NOMO-1 (cell line): Measurements from ENCODE around the gene MRPL2.

Source experiments
- DNase-seq, 2 experiments: peaks; one replicate each; lab custom pipeline; 2025; ENCODE audit not compliant: unreplicated experiment in 2 of 2; lab: John Stamatoyannopoulos, UW

MRPL2 gene

DNA sequence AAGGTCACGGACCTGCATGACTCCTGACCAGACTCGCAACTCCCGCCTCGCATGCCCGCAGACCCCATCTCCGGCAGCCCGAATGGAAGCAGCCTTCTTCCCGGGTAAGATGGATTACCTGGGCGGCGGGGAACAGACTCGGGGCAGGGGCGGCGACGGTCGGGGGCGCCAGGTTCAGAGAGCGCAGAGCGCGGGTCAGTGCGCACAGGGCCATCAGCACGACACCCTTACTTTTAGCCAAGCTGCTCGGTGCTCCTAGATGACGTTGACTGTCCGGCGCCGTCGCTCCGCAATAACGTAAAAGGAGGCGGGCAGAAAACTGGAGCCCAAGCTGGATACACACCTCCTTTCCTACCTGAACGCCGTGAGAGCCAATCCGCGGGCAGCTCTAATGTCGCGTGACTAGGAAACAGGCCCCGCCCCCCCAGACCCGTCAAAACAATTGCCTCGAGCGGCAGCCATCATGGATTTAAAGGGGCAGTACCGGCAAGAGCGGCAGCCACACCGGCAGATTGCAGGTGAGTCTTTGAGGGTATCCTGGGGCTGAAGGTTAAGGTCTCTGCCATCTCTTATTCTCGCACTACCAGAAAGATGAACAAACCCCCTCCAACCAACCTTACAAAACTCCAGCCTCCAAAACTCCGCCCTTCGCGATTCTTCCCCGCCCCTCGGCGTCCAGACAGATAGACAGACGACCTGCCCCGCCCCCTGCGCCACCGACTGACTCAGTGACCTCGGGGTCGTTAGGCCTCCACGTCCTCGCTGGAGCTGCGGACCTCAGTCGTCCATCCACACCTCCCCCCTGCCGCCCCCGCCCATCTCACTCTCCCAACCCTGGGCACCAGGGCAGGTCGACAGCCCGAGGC is at the start of gene MRPL2, which contains the start of gene KLC4:
Gene MRPL2 (minus strand): TSS at position 267 of the 866 bp plus-strand sequence. CDS start 53 bp downstream, at position 214.
Gene KLC4 (plus strand): TSS at position 464 of the 866 bp plus-strand sequence. CDS start 1,705 bp downstream, outside the sequence.
- DNase-seq: peak; percentile 98 to 99

DNA sequence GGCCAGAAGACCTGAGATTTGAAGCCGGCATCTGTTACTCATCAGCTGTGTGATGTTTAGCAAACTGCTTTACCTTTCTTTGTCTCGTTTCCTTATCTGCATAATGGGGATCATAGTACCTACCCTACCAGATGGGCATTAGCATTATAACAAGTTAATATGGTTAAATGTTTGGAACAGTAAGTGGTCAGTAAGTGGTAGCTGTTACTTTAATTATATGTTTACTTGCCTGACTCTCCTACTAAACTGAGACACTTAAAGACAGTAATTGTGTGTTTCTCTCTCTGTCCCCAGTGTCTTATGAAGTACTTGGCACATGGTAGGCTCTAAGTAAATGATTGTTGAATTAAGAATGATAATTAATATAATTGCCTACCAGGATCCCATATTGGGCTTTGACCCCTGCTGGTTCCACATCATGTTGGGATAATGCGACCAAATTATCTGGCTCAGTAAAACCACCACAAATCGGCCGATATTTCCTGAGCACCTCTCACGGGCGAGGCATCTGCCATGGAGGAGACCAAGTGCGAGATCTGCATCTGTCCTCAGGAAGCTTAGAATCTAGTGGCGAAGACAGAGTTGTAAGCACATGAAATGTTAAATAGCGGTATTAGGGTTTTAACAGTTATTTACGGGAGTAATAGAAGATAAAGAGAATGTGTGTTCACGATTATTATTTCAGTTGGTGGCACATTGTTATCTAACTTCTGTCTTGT is 48.3 kb upstream of the MRPL2 start:
- DNase-seq: no peak

DNA sequence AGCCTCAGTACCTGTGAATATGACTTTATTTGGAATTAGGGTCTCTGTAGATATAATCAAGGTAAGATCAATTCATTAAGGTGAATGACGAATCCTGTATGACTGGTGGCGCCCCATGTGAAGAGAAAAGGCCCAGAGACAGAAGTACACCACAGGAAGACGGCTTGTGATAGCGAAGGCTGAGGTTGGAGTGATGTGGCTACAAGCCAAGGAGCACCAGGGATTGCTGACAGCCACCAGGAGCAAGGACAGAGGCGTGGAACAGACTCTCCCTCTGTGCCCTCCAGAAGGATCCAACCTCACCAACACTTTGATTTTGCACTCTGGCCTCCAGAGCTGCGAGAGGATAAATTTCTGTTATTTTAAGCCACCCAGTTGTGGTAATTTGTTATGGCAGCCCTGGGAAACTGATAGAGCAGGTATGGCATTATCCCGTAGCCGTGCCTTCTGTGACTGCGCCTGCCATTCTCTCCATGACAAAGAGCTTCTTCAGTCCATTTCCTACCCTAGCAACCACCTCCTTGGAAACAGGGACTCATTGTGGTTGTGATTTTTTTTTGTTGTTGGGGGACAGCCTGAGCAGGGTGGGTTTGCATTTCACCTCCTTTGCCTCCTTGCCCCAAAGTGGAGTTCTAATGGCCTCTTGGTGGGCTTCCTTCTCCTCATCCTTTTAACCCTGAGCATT is 46.4 kb upstream of the MRPL2 start:
- no peak for DNase-seq

DNA sequence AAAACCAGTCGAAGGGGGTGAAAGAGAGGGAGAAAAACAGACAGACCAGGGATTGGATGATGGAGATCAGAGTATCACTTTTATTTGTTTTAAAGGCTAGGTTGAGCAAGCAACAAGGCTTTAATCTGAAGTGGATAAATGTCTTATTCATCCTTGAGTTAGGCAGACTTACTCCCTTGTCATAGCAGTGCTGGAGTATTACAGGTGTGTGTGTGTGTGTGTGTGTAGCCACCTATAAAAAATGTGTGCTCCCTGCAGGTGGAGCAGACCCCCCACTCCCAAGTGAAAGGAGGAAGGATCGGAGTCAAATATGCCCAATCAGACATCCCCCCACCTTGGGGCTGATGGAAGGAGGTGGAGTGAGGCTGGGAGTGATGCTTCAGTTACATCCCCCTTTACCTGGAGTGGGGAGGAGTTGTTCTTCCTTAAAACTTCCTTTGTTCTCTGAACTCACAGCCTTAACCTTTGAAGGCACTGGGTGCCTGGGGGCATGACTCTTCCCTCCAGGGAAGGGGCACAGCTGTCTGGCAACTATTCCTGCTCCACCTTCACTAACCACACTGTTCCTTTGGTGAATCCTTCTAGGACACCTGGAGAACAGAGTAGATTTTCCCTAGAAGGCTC is 44.1 kb upstream of the MRPL2 start:
- no peak for DNase-seq

DNA sequence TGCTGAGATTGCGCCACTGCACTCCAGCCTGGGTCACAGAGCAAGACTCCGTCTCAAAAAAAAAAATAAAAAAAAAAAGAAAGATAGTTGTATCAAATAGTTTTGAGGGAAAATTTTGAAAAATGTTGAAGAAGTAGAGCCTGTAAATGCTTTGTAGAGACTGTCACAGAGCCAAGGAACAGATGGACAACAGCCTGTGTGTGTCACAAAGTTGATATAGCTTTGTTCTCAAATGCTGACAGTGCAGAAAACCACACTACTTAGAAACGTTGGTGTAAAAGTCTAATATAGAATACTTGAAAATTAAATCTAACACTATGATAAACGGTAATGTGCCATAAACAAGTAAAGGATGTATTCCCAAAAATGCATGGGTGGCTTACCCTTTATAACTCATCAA is 42.3 kb upstream of the MRPL2 start:
- DNase-seq: no peak

DNA sequence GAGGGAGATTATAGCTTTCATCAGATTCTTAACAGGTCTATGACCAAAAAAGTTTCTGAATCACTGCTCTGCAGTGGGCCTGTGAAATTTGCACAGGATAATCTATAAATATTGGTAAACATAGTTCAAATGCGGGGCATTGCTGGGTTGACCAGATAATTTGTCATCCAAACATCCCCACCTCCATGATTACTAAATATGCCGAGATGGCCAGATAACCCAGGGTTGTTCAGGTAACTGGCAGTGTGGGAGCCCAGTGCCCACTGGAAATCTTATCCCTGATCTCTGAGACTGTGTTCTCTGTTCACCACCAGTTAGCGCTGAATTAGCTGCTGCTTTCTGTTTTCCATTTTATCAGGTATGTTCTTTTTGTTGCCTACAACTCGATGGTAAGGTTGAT is 38.3 kb upstream of the MRPL2 start:
- no peak for DNase-seq

DNA sequence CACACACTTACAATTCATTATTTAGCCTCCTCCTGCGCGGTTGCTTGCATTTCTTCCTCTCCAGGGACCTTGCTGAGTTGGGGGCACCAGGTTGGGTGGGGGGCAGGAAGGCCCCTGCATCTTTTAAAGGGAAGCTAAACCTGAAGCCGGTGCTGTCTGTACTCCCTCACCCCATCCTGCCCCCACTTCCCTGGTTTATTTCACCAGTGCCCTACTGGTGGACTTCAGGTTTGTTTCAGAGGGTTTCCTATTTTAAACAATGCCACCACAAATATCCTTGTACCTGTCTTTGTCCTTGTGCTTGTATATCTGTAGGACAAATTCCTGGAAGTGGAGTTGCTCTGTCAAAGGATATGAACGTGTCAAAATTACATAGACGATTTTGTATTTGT is 37.9 kb upstream of the MRPL2 start:
- DNase-seq: no peak

DNA sequence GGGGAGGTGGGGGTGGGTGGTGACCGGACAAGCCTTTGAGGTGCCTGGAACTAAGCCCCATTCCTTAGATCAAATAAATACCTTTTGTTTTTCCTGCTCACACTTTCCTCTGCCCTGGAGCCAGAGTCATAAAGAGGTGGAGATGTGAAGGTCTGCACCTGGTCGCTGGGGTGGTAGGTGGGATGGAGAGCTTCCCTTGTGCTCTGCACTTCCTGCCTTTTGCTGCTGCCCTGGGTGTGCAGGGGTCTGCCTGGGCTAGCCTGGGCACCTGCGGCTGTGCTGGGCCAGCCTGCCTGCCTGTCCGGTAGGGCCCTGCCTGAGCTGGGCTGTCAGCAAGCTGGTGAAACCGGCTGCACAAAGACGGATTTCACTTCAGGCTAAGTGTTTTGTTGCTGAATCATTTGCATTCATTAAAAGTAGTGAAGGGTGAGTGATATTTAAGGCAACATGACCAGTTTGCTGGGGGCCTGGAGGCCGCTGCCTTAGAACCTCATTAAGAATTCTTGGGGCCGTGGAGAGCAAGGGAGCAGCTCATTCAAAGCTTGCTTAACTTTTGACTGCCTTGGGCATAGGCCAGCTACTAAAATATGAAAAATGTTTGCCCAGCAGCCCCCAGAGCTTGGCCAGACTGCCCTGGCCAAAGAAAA is 37.3 kb upstream of the MRPL2 start:
- no peak for DNase-seq

DNA sequence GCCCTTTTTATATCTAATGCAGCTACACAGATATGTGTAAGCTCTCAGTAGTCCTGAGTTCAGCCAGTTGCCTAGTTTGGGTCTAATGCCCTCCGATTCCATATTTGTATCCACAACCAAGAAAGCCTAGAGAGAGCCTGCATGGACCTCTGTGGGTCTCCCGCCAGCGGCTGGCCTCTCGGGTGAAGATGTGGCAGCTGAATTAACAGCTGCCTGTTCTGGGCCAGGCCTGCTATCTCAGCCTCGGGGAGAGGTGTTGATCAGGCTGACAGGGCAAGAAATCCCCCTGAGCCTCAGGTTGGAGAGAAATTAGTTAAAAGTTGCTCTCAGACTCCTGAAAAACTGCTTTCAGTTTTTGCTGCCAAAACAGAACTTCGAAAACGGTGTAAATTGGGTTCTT is 36.7 kb upstream of the MRPL2 start:
- DNase-seq: no peak

DNA sequence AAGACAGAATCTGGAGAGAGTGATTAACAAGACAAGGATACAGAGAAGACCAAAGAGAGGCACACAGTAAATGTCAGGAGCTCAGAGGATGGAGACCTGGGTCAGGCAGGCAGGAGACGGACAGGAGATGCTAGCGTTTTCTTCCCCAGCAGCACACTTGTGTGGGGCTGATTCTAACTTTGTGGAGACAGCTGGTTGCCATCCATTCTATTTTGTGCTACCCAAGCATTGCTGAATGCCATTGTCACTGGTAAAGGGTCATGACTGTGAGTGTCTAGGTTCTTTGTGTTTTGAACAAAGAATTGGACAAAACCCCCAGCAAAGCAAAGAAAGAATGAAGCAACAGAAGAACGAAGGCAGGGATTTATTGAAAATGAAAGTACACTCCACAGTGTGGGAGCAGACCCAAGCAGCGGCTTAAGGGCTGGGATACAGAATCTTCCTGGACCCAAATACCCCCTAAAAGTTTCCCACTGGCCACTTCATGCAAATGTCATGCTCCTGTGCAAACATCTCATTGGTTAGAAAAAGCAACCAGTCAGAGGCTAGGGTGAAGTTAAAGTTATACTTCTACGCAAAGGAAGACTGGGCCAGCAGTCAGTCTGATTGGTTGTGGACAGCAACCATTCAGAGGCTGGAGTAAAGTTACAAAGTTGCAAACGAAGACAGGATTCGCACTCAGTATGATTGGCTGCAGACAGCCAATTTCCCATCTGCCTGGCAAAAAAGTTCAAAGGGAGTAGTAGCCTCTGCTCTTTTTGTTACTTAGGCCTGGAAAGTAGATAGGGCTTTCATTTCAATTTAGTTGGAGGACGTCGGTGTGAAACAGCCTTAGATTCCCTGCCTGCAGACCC is 34.4 kb upstream of the MRPL2 start:
- DNase-seq: no peak

DNA sequence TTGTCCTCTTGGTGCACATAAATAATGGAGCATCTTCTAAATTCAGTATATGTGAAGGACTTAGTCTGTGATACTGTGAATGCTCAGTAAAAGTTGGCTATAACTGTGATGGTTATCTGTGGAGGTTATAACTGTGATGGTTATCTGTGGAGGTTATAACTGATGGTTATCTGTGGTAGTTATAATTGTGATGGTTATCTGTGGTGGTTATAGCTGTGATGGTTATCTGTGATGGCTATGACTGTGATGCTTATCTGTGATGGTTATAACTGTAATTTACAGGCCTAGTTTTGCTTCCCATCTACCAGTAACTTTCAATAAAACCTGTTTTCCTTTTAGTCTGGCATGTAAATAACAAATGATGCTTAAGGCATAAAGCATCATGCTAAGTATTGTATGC is 33.4 kb upstream of the MRPL2 start:
- DNase-seq: no peak

DNA sequence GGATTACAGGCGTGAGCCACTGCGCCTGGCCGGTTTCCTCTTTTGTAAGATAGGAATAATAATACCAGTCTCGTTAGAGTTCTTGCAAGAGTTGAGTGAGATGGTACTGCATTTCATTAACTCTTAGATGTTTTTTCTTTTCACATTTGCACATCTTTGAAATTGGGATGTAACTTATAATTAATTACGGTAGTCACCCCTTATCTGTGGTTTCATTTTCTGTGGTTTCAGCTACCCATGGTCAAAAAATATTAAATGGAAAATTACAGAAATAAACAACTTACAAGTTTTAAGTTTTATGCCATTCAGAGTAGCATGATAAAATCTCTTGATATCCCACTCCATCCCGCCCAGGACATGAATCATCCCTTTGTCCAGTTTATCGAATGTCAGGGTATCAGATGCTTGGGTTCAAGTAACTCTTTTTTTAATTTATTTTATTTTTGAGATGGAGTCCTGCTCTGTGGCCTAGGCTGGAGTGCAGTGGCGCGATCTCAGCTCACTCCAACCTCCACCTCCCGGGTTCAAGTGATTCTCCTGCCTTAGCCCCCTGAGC is 32.3 kb upstream of the MRPL2 start:
- no peak for DNase-seq

DNA sequence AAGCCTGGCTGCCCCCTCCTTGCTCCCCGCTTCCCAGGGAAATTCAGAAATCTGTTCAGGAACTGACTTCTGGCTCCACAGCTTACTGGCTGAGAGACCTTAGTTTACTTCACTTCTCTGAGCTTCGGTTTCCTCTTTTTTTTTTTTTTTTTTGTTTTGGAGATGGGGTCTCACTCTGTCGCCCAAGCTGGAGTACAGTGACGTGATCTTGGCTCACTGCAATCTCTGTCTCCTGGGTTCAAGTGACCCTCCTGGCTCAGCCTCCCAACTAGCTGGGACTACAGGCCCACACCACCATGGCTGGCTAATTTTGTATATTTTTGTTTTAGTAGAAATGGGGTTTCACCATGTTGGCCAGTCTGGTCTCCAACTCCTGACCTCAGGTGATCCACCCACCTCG is 31.8 kb upstream of the MRPL2 start:
- no peak for DNase-seq

DNA sequence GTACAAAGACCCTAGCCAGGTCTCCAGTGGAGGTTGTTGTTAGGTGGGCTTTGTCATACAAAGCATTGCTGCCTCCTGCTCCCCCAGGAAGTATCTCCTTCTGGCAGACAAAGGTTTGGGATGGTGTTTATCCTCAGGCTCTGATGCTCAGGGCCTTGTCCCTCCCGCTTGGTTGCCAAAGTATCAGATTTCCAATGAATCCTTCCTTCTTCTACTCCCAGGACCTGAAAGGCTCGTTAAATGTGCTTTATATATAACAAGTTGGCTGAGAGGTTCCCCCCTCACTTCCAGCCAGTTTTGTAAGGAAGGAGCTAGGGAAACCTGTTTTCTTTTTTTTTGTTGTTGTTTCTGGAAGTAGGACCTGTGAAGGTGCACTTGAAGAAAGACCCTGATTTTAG is 31.3 kb upstream of the MRPL2 start:
- DNase-seq: no peak

DNA sequence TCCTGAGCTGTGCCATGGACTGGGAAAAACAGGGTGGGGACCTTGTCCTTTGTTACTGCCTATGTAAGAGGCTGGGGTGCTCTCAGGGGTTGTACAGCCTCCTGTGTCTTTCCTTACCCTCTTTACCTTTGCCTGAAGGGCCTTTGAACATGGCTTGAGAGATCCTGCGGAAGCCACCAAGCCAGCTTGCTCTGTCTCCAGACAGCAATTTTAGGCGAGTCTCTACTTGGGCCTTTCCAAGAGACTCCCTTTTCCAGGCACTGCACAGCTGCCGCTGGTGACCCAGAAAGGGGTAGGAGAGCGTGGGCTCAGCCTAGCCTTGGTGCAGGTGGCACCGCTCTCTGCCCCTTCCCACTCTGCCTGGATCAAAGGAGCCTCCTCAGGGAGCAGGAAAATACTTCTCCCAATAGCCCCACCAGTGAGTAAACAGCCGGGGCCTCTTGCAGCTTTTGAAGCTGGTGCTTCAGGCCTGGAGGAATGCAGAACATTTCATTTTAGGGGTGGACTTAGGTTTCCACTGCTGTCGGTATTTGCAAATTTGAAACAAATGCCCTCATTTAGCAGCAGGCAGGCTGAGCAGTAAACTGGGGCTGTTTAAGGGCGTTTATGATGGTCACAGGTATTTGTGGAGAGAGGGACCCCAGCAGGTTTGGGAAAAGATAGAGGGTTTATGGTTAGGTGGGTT is 30.8 kb upstream of the MRPL2 start:
- DNase-seq: no peak

DNA sequence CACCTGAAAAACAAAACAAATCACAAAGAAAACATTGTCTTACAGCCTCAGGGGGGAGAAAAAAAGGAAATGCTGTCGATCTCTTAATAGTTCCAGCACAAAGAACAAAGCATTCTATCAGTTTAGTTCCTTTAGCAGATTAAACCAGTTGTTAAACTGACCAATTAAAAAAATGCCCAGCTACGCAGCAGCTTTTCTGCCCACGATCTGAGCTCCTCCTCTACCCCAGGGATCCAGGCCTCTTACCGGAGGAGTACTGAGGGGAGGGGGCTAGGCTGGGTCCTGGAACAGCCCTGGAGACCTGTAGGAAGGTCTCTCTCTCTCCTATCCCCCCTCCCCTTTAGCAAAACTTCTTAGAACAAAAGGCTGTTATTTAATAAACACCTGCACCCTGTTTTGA is 30.2 kb upstream of the MRPL2 start:
- DNase-seq: no peak

DNA sequence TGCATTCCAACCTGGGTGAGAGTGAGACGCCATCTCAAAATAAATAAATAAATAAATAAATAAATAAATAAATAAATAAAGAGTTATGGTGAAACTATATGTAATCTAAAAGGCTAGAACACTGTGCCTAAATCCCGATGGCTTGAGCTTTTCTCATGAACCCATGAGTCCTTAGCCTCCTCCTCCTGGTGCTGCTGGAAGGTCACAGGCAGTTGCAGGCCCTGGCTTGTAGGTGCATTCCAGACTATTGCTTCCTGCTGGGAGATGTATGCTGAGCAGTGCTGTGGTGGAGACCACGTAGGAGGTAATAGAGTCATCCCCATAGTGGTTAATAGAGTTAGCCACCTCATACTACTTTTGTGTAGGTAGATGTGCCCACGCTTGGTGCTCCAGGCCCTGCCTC is 29.4 kb upstream of the MRPL2 start:
- DNase-seq: no peak

DNA sequence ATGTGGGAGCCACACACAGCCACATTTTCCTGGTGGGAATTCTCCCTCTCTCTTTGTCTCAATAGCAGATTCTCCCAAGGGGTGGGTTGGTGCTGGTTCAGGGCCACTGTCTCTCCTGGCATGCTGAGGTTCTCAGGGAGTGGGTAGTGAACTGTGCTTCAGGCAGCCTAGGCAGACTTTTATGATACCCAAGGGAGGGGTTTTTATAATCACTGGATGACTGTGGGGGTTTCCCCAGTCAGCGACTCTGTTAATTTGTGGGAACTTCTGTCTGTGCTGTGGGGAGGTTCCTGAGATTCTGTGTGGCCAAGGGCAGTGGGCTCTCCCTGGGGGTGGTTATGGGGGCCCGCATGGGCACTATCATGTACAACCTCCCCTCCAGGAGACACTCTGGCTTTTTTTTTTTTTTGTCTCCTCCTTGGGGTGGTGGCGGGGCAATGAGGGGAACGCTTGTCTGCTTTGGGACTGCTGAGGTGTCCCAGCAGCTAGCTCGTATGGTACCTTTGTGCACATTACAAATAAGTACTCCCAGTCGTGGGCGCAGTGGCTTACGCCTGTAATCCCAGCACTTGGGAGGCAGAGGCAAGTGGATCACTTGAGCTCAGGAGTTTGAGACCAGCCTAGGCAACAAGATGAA is 26.9 kb upstream of the MRPL2 start:
- DNase-seq: no peak
